ENCODE results near the gene IL18RAP. TPM values are rescaled to one million over a fixed set of nuclear protein-coding genes. Genes with fewer than 3 reads are reported as not detected.

Gene IL18RAP
- total RNA-seq, 2 donors from 2014 or later, result 159 to 355 TPM

Other genes with a start within 250 kb of the IL18RAP start
- gene IL1RL2, start 236.1 kb upstream of the IL18RAP start, total RNA-seq, result under 1 TPM in 1 of 2 donors, not detected in 1; 0.19 TPM
- gene IL1RL1, start 111.6 kb upstream of the IL18RAP start, total RNA-seq, result 10 to 100 TPM; 36.3 to 57.7 TPM
- gene IL18R1, start 67.4 kb upstream of the IL18RAP start, total RNA-seq, result 100 to 1,000 TPM; 135 to 219 TPM
- under 1 TPM; 0.10 to 0.14 TPM for gene SLC9A4, start 50.1 kb downstream of the IL18RAP start, total RNA-seq
- gene SLC9A2, start 196.4 kb downstream of the IL18RAP start, total RNA-seq, result not detected

Data from natural killer cell treated with Interleukin-12 subunit alpha and Interleukin-12 subunit beta and Interleukin-15 and Interleukin-18, amount 100 ng/mL, for 72 hours (primary cell).